ENCODE results near the gene HDAC10.

HDAC10 gene

GRCh38 chr22:50255099-50255498, 4.0 kb upstream of the HDAC10 start:
- no peak for DNase-seq

GRCh38 chr22:50253941-50254340, 2.9 kb upstream of the HDAC10 start:
- DNase-seq = no peak

DNA sequence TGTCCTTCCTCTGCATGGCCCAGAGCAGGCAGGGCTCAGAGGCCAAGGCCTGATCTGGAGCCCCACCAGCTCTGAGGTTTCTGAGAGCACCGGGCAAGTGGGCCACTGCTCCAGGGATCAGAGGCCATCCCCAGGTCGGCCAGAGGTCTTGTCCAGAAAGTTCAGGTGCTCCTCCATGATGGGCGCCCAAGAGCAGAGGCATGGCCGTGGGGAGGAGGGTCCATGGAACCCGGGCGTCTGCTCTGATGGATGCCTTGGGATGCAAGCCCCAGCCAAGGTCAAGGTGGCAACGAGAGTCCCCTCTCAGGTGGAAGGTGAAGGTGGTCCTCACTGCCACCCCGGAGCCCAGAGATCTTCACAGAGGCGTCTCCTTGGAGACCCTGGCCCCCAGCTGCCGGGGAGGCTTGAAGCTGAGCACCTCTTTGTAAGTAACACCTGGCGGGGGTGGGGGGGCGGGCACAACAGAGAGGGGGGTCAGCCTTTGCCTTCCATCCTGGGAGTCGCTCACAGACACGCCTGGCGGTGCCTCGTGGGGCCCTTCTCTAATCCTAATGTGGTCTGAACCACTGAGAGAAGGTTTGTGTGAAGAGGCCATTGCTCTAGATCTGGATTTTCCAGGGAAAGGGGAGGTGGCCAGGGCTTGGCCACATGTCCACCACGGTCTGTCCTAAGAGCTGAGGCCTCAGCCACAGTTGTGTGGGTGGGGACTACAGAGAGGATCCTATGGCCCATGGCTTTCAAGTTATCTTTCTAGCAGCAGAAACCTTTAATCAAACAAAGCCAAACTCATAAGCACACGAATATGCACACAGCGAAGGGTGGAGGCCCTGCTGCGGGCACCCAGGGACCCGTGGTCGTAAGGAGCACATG, 2.2 kb upstream of the HDAC10 start:
- no peak for DNase-seq

DNA sequence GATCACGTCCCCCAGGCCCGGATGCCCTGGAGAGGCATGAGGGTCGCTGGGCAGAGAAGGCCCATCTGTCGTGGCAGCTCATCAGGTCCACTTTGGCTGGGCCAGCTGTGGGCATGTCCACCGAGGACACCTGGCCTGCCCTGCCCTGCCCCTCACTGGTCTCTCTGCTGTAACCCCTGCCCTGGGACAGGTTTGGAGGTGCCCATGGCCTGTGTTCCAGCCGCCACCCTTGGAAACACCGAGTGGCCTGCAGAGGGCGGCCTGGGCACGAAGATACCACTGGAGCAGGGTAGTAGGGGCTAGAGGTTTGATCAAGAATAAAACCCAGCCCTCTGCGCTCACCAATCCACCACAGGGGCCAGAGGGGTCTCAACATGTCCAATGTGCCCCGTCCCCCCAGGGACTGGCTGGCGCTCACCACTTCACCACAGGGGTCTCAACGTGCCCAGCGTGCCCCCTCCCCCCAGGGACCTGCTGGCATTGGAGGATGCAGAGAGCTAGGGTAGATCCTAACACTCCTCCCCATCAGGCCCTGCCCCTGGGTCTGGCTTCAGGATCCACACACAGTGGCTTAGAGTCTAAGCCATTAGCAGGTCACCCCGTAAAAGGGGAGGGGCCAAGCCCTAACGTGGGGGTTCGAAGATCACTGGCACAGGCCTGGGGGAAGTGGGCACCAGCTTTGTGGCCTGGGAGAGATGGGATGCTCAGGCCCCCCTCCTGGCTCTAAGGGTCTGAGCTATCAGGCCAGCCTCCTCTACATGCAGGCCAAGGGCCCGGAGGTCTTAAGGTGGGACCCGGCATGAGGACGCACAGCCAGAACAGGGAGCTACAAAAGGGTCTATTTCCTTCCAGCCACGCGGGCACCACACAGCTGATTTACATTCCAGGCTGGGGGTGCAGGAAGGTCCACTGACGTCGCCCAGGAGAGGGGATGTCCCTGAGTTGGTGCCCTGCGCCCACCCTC, 1.3 kb upstream of the HDAC10 start:
- peak; percentile 68 for DNase-seq

- no peak for DNase-seq
Observed at GRCh38 chr22:50251477-50252081, 514 bp upstream of the HDAC10 start.

- no peak for DNase-seq
Observed at GRCh38 chr22:50250249-50250554, 863 bp downstream of the HDAC10 start.

DNA sequence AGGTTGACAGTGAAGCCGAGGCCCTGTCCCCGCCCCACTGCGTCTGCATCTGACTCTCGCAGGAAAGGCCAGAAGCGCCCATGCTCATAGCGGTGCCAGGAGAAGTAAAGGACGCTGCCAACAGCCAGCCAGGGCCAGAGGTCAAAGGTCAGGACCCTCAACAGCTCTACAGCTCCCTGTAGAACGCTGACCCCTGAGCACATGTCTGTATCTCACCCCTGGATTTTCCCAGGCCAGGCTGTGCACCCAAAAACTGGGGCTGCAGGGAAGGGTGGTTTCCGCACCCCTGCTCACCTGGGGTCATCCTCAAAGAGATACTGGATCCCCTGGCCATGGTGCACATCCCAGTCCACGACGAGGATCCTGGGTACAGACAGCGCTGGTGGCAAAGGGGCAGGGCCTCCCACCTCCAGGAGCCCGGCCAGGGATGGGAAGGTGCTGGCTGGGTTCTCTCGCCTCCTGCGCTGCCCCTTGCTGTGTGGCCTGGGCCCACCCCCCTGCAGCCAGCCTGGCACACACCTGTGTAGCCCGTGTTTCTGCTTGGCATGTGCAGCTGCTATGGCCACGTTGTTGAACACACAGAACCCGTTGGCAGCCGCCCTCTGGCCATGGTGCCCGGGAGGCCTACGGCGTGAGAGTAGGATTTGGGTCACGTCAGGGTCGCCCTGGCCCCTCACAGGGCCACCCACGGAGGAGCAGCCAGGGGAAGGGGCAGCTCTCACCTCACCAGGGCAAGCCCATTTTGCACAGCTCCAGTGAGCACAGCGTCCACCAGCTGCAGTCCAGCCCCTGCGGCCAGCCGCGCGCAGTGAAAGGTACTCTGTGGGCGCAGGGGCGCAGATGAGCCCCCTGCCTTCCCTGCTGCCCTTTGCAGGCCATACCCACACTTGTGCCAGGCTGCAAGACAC, 1.5 kb downstream of the HDAC10 start:
- no peak for DNase-seq

GRCh38 chr22:50248196-50249081, 2.6 kb downstream of the HDAC10 start:
- DNase-seq = no peak

DNA sequence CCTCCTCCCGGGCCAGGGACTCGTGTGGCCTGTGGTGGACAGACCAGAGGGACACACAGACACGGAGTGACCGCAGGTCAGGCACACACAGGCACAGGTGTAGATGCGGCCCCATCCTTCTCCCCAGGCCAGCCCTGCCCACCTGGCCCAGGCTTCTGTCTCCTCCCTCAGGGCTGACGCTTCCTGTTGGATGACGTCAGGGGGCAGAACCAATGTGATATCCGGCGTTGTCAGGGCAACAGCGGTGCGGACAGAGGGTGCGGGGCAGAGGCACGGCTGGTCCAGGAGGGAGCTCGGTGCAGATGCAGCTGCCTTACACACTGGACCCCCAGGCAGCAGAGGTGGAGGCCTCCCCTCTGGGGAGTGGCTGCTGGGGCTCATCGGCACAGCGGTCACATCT, 3.3 kb downstream of the HDAC10 start:
- no peak for DNase-seq

DNA sequence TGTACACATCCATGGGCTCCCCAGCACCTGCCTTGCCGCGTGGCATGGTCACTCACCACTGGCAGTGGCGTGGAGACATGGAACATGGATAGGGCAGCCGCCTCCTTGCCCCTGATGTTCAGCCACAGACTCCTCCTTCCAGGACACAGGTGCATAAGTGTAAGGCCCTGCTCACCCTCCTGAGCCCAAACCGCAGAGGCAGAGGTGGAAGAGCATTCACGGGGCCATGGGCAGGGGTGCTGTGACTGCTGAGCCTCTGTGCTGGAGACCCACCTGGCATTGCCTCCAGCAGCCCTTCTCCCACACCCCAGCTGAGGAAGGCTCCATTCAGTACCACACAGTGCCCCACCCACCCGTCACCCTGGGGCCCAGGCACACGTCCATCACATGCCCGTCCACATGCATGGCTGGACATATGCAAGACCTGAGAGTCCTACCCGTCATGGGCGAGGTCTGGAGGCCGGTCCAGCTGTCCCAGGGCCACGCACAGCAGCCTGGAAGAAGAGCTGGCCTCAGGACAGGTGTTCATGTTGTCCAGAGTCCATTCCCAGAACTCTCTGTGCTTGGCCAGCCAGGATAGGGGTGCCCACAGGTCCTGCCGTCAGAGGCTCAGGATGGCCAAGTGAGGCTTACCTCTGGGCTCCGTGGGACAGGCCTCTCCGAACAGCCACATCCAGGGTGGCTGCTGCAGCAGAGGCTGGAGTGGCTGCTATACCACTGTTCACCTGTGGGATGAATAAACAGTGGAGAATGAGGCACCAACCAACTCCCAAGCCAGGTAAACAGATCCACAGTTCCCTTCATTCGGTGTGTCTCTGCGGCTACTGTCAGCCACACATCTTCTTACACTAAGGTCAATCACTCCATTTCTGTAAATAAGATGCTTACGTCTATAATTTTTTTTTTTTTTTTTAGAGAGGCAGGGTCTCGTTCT, 4.6 kb downstream of the HDAC10 start:
- DNase-seq = no peak

GRCh38 chr22:50245214-50246072, 5.6 kb downstream of the HDAC10 start:
- peak; percentile 76 to 81 for DNase-seq

- DNase-seq = peak; percentile 87 to 89
Observed at GRCh38 chr22:50244420-50245213, 6.4 kb downstream of the HDAC10 start, which contains the start of gene TUBGCP6. Gene TUBGCP6 (minus strand): TSS chr22:50245023. CDS start chr22:50244459, 564 bp downstream.

- no peak for DNase-seq
Observed at GRCh38 chr22:50243685-50244419, 7.2 kb downstream of the HDAC10 start.

DNA sequence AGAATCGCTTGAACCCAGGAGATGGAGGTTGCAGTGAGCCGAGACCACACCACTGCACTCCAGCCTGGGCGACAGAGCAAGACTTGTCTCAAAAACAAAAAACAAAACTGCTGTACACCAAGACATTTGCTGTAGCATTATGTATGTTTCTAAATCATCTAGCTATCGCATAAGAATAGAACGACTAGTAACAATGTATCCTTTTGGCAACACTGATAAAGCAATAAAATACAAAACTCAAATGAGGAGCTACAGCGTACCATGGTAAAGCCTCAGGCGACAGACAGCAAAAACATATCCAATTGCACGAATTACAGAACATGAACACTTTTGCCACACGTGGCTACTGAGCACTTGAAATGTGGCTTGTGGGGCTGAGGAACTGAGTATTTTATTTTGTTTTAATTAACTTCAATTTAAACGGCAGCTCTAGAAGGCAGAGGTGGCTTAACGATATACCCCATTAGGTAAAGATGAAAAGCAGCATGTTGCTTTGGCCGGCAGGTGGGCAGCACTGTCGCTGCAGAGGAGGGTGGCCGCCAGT, 8.6 kb downstream of the HDAC10 start:
- no peak for DNase-seq

GRCh38 chr22:50238755-50239154, 12.3 kb downstream of the HDAC10 start:
- no peak for DNase-seq

DNA sequence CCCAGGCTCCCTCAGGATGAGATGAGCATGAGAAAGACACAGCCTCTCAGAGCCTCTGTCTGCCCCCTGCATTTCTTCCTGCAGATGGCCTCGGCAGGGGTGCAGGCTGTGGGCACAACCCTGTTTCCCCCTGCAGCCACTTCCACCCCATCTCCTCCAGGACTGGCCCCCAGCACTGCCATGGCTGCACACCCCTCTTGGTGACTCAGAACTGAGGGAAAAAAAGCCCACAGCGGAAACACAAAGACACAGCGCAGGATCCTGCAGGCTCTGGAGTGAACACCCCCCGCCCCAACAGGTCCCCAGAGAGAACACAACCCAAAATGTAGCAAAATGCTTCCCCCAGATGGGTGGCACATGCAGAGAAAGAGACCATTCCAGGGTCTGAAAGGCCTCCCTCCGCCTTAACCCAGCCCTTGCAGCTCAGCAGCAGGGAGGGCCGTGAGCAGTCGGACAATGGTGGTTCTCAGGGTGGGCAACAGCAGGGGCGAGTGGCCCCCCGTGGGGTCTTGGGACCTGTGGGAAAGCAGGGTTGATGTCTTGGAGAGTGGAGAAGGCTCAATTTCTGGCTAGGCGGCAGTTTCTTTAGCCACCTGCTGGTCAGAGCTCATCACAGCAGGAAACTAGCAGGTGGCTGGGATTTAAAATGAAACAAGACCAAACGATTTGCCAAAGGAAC, 14.2 kb downstream of the HDAC10 start:
- DNase-seq = no peak
